Muscle layer of duodenum (tissue), 2 donors: ENCODE data around the gene RPL41.
A peak's percentile ranks its signal among the peaks of the same experiment; 100 is the strongest.
"Not testable (repeated sequence)": the region's sequence is repeated elsewhere in the genome, so short reads cannot be mapped to it uniquely, and the experiment has no call there.

Experiments used
- H3K27ac ChIP-seq: one replicate; pipeline ENCODE4 v1.7.0; 2013; ENCODE audit warnings: mild to moderate bottlenecking, low read length
- H3K27me3 ChIP-seq: one replicate; pipeline ENCODE4 v1.7.0; 2013; ENCODE audit warnings: low read depth, mild to moderate bottlenecking, control low read depth, low read length
- H3K36me3 ChIP-seq, 2 donors: one replicate each; pipeline ENCODE4 v1.7.0; 2013; ENCODE audit warnings: low read length in 2 of 2, control low read depth in 1 of 2, mild to moderate bottlenecking in 1 of 2; ENCODE audit not compliant: insufficient read depth in 2 of 2, control insufficient read depth in 1 of 2
- H3K4me1 ChIP-seq, 2 donors: one replicate each; pipeline ENCODE4 v1.7.0; 2013; ENCODE audit warnings: low read length in 2 of 2, mild to moderate bottlenecking in 2 of 2, control low read depth in 1 of 2, moderate library complexity in 1 of 2; ENCODE audit not compliant: insufficient read depth in 2 of 2, control insufficient read depth in 1 of 2
- H3K4me3 ChIP-seq, 2 donors: one replicate each; pipeline ENCODE4 v1.7.0; 2013; ENCODE audit warnings: low read length in 2 of 2, low read depth in 1 of 2, mild to moderate bottlenecking in 1 of 2
- H3K9me3 ChIP-seq, 2 donors: one replicate each; pipeline ENCODE4 v1.7.0; 2013; ENCODE audit warnings: low read length in 2 of 2, control low read depth in 1 of 2, mild to moderate bottlenecking in 1 of 2; ENCODE audit not compliant: control insufficient read depth in 1 of 2
- donor health status: healthy.

The RPL41 gene

DNA sequence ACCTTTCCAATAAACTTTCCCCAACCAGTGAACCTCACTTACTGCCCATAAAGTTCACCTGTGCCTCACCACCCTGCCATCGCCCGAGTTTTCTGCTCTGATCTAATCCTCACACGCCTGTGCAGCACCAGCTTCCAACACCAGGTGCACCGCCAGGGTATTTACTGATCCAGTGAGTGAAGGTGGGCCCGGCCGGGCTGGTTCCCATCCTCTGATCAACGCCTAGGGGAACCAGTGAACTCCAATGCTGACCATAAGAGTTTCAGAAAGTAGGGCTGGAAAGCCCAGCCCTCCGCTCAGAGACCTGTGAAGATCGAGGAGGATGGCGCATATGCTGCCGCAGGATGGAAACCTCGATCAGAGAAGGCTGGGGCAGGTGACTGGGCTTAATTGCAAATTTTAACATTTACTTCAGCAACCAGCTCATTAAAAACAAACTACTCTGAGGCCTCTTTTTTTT lies 35.3 kb downstream of the RPL41 start:
- H3K36me3 ChIP-seq, result no peaks in the 10 kb centered on the region
- no peaks in the 10 kb centered on the region for H3K27me3 ChIP-seq
- H3K4me1 ChIP-seq, result peaks cover 16 to 26% of the 10 kb centered on the region in 2 donors
- peak overlapping the region; percentile 93 for H3K27ac ChIP-seq
- no peaks in the 10 kb centered on the region for H3K9me3 ChIP-seq
- peak overlapping the region; percentile 69 to 75 for H3K4me3 ChIP-seq

GRCh38 chr12:56152132-56152755 lies 35.8 kb downstream of the RPL41 start, which contains the start of gene MYL6B:
TSS of gene MYL6B (plus strand) at chr12:56152587. CDS start at chr12:56153919, 1,332 bp downstream.
- Histone ChIP-seq H3K27ac (peak within 1 kb of the TSS; percentile 93), H3K4me3 (peak within 1 kb of the TSS; percentile 69 to 75), H3K36me3 (no peaks in the 10 kb centered on the region), H3K27me3 (no peaks in the 10 kb centered on the region), H3K4me1 (peaks cover 16 to 22% of the 10 kb centered on the region in 2 donors), H3K9me3 (no peaks in the 10 kb centered on the region)

DNA sequence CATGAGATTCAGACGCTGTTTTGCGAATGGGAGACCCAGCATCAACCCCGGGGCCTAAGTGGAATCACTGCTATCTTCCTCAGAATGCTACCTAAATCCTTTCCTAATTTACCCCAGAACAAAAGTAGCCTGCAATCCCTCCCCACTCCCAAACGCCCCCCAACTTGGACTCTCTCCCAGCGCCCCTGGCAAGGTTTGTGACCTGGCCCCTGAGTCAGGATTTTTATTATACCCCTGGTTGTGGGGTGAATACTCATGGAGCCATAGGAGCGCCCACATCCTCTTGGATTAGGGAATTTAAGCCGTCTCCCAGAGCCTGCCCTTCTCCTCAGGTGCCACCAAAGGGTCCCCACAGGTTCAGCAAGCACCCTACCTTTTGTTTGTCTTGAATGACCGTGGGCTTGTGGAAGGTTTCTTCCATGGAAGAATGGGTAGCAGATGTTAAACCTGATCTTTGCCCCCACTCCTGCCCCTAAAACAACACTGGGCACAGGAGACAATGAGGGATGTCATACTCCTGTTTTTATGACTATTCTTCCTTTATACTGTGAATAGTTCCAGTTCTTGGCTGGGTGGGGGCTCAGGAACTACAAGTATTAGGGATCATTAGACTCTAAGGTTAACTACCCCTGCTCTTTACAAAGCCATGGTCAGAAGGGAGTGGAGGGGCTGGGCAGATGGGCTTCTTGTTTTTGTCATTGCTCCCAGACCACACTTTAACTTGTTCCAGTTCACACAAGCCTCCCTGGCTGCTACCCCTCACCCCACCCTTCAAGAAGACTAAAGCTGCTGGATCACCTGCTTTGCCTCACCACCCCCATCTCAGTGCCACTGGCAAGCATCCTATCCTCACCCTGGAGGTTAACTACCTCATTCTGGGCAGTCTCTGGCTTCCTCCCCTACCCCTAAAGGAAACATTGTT lies 36.6 kb downstream of the RPL41 start:
- no peaks in the 10 kb centered on the region for H3K27me3 ChIP-seq
- H3K27ac ChIP-seq, result peak overlapping the region; percentile 40
- H3K36me3 ChIP-seq, result no peaks in the 10 kb centered on the region
- peaks cover 16 to 20% of the 10 kb centered on the region in 2 donors for H3K4me1 ChIP-seq
- H3K9me3 ChIP-seq, result no peaks in the 10 kb centered on the region
- H3K4me3 ChIP-seq, result peak overlapping the region; percentile 69 to 75

DNA sequence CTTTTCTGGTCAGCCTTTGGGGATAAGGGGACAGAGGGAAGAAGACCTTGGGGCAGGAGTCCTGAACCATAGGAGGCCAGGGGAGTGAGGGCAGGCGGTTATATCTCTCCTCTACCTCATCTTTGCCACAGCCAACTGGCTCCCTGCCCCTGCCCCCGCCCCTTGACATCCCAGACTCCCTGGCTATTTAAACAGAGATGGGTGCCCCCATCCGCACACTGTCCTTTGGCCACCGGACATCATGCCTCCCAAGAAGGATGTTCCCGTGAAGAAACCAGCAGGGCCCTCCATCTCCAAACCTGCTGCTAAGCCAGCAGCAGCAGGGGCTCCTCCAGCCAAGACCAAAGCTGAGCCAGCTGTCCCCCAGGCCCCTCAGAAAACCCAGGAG lies 37.2 kb downstream of the RPL41 start:
- H3K27ac ChIP-seq, result no peak overlapping the region

DNA sequence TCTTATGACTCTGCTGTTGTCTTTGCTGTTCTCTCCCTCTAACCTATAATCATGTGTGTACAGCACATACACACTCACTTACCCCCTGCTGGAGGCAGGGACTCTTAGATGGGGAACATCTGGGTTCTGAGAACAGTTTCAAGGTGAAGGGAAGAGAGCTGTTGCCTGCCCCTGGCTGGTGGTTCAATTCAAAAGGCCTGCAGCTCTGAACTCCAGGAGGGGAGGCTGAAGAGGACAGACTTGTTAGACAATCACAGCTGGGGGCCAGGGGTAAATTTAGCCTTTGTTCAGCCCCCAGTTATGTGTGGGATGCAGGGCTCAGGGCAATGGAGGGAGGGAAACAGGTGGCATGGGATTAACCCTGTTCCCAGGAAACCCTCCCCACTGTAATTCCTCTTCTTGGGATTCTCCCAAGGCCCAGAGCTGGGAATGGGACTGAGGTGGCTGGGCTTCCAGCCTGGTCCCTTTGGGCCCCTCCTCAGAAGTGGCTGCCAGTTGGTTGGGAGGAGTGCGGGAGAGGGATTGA lies 37.9 kb downstream of the RPL41 start:
- Histone ChIP-seq H3K36me3 (no peaks in the 10 kb centered on the region), H3K4me1 (peaks cover 16 to 21% of the 10 kb centered on the region in 2 donors), H3K4me3 (no peak overlapping the region), H3K9me3 (no peaks in the 10 kb centered on the region), H3K27ac (no peak overlapping the region), H3K27me3 (no peaks in the 10 kb centered on the region)

More for the DNA sequence above, 37.2 kb downstream of the RPL41 start:
- no peaks in the 10 kb centered on the region for H3K36me3 ChIP-seq
- peak overlapping the region in 1 of 2 donors; percentile 75 for H3K4me3 ChIP-seq
- H3K4me1 ChIP-seq, result peaks cover 16 to 20% of the 10 kb centered on the region in 2 donors
- H3K9me3 ChIP-seq, result no peaks in the 10 kb centered on the region
- no peaks in the 10 kb centered on the region for H3K27me3 ChIP-seq

DNA sequence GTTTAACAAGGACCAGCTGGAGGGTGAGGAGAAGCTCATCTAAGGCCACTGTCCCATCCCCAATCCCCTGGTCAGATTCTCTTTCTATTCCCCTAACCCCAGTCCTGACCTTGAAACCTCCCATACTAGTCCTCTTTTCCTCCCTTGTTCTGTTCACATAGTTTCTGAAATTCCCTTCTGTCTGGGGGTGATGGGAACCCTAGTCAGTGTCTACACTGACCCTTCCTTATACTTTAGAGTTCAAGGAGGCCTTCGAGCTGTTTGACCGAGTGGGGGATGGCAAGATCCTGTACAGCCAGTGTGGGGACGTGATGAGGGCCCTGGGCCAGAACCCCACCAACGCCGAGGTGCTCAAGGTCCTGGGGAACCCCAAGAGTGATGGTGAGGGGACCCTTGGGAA lies 38.4 kb downstream of the RPL41 start:
- H3K4me1 ChIP-seq, result peaks cover 16 to 26% of the 10 kb centered on the region in 2 donors
- no peak overlapping the region for H3K4me3 ChIP-seq
- peaks cover 4 to 5% of the 10 kb centered on the region in 2 donors for H3K36me3 ChIP-seq
- H3K27me3 ChIP-seq, result no peaks in the 10 kb centered on the region
- no peak overlapping the region for H3K27ac ChIP-seq
- H3K9me3 ChIP-seq, result no peaks in the 10 kb centered on the region

DNA sequence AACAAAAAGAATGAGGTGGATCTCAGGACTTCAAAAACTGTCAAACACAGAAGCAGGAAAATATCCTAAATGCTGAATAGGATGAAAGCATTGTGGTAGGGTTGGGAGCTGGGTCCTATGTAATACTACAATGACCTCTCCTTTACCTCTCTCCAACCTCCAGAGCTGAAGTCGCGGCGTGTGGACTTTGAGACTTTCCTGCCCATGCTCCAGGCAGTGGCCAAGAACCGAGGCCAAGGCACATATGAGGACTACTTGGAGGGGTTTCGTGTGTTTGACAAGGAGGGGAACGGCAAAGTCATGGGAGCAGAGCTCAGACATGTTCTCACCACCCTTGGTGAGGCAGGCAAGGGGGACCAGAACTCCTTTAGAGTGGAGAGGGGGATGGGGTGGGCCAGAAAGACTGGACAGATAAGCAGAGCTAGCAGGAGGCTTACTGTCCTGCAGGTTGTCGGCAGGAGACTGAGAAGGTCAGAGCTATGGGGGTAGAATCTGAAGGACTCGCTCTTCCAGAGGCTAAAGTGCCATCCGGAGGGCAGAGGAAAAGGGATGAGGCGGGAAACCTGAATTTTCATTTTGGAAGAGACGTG lies 38.9 kb downstream of the RPL41 start:
- Histone ChIP-seq H3K4me3 (no peak overlapping the region), H3K27me3 (no peaks in the 10 kb centered on the region), H3K27ac (no peak overlapping the region), H3K36me3 (peaks cover 10% of the 10 kb centered on the region in 2 donors), H3K4me1 (peaks cover 17 to 30% of the 10 kb centered on the region in 2 donors), H3K9me3 (no peaks in the 10 kb centered on the region)

DNA sequence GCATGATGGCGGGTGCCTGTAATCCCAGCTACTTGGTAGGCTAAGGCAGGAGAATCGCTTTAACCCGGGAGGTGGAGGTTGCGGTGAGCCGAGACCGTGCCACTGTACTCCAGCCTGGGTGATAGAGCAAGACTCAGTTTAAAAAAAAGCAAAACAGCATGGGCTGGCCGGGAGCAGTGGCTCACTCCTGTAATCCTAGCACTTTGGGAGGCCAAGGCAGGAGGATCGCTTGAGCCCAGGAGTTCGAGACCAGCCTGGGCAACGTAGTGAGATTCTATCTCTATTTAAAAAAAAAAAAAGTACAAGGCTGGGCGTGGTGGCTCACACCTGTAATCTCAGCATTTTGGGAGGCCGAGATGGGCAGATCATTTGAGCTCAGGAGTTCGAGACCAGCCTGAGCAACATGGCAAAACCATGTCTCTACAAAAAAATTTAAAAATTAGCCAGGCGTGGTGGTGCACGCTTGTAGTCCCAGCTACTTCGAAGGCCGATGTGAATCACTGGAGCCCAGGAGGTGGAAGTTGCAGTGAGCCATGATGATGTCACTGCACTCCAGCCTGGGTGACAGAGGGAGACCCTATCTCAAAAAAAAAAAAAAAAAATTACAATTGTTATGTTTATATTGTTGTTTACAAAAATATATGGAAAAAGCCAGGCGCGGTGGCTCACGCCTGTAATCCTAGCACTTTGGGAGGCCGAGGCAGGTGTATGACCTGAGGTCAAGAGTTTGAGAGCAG lies 40.2 kb downstream of the RPL41 start:
- Histone ChIP-seq H3K4me1 (peaks cover 22 to 36% of the 10 kb centered on the region in 2 donors), H3K36me3 (peaks cover 23% of the 10 kb centered on the region in 2 donors), H3K4me3 (peak overlapping the region; percentile 61 to 74), H3K27ac (peak overlapping the region; percentile 84)
- H3K9me3 ChIP-seq, H3K27me3 ChIP-seq: not testable (repeated sequence)

DNA sequence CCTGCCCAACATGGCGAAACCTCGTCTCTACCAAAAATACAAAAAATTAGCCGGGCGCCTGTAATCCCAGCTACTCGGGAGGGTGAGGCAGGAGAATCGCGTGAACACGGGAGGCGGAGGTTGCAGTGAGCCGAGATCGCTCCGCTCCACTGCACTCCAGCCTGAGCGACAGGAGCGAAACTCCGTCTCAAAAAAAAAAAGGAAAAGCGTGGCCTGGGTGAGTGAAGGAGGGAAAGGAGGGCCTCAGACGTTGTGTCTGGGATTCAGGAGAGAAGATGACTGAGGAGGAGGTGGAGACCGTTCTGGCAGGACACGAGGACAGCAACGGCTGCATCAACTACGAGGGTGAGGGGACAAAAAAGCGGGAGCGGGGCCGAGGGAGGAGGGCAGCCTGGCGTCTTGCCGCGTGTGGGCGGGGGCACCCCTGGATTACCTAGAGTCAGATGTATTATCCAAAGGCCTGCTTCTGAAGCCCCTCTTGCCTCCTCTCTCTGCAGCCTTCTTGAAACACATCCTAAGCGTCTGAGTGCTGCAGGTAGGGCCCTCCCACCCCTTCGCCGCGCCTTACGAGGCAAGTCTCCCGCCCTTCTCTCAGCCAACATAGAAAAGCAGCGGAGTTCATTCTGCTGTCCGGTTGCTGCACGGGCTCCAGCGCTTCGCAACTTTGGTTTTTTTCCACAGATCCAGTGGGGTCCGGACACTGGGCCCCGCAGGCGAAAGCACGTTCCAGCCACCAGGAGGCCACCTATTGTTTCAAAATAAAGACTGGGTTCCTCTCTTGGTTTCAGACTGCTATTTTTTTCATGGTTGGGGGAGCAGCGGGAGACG lies 41.0 kb downstream of the RPL41 start:
- Histone ChIP-seq H3K4me1 (peaks cover 21 to 41% of the 10 kb centered on the region in 2 donors), H3K9me3 (no peaks in the 10 kb centered on the region)

More for the DNA sequence above, 41.0 kb downstream of the RPL41 start:
- H3K27me3 ChIP-seq, result no peaks in the 10 kb centered on the region
- peak overlapping the region; percentile 61 to 74 for H3K4me3 ChIP-seq
- H3K36me3 ChIP-seq, result peaks cover 28 to 29% of the 10 kb centered on the region in 2 donors
- peak overlapping the region; percentile 84 for H3K27ac ChIP-seq
